IMR-90 (cell line): ENCODE measurements around the gene PCDHGA8.

Source experiments
- CHD1 ChIP-seq: IDR thresholded peaks from 2 replicates; pipeline ENCODE4 v1.6.1; 2012; ENCODE audit warnings: low read depth, low read length, improper control_type of control experiment
- CTCF ChIP-seq: conservative IDR thresholded peaks from 2 replicates; pipeline ENCODE4 v1.5.1; 2012; ENCODE audit warnings: mild to moderate bottlenecking, low read depth, low read length, improper control_type of control experiment
- SMC3 ChIP-seq: fragments of 150-350 bp; IDR thresholded peaks from 2 replicates; pipeline ENCODE4 v1.6.1; 2016; ENCODE audit warnings: low read depth, mild to moderate bottlenecking, antibody characterized with exemption, low read length, moderate library complexity

- no peak for TF ChIP-seq CTCF
- no peak for TF ChIP-seq CHD1
- TF ChIP-seq SMC3: no peak
These were observed 20.6 kb upstream of the PCDHGA8 start for GRCh38 chr5:141371572-141372475.
